IMR-90 (cell line): ENCODE results near the gene SIN3B. TPM values are rescaled to one million over a fixed set of nuclear protein-coding genes. Genes with fewer than 3 reads are reported as not detected.

Experiments
- ATAC-seq: fragments of 200-7000 bp; cut with Tn5 transposase; 2 replicates; pipeline ENCODE4 v1.9.1; 2020; ENCODE audit warnings: low read depth, mild to moderate bottlenecking, moderate library complexity
- BruUV-seq: library from RNA; stranded (reverse); fragments of 400-500 nt; replicated peaks from 2 replicates; lab custom pipeline; 2021; lab: Mats Ljungman, UMichigan
- CTCF ChIA-PET: fragments of 300-600 bp; formaldehyde crosslinking; extraction: SDS; loops from one replicate; lab custom pipeline; 2021; ENCODE audit warnings: antibody characterized with exemption; lab: Yijun Ruan, JAX
- POLR2A ChIA-PET: fragments of 300-600 bp; sonication (Branson Sonifier 250); formaldehyde crosslinking; loops from one replicate; lab custom pipeline; 2022; ENCODE audit warnings: antibody characterized with exemption; ENCODE audit not compliant: unreplicated experiment; lab: Charles Lee
- DNase-seq: peaks from one replicate; pipeline ENCODE4 v3.0.0; 2013
- H2AFZ ChIP-seq: replicated peaks from 2 replicates; pipeline ENCODE3; 2013; ENCODE audit warnings: low read length, mild to moderate bottlenecking; ENCODE audit not compliant: poor library complexity
- H2AK5ac ChIP-seq: 2 replicates; pipeline ENCODE4 v1.6.1; 2013; ENCODE audit warnings: low read depth, low read length, inconsistent platforms
- H2AK9ac ChIP-seq: replicated peaks from 2 replicates; pipeline ENCODE3; 2013; ENCODE audit warnings: mild to moderate bottlenecking, low read depth, low read length, moderate library complexity; ENCODE audit not compliant: poor library complexity
- H2BK120ac ChIP-seq: 2 replicates; pipeline ENCODE4 v1.6.1; 2013; ENCODE audit warnings: low read depth, low read length, inconsistent platforms
- H2BK15ac ChIP-seq: 3 replicates; pipeline ENCODE4 v1.6.1; 2013; ENCODE audit warnings: low read depth, low read length, inconsistent platforms
- H2BK20ac ChIP-seq: 2 replicates; pipeline ENCODE4 v1.6.1; 2013; ENCODE audit warnings: low read depth, mild to moderate bottlenecking, inconsistent platforms, low read length, moderate library complexity
- H2BK5ac ChIP-seq: 2 replicates; pipeline ENCODE4 v1.6.1; 2013; ENCODE audit warnings: mild to moderate bottlenecking, low read depth, low read length, inconsistent platforms; ENCODE audit not compliant: poor library complexity, severe bottlenecking
- H3K14ac ChIP-seq: replicated peaks from 2 replicates; pipeline ENCODE4 v1.6.1; 2013; ENCODE audit warnings: low read depth, low read length, inconsistent platforms
- H3K18ac ChIP-seq: 2 replicates; pipeline ENCODE4 v1.6.1; 2013; ENCODE audit warnings: low read depth, low read length, control low read depth
- H3K23ac ChIP-seq: 2 replicates; pipeline ENCODE4 v1.6.1; 2013; ENCODE audit warnings: low read depth, low read length, inconsistent platforms
- H3K27ac ChIP-seq: 2 replicates; pipeline ENCODE4 v1.5.1; 2013; ENCODE audit warnings: mild to moderate bottlenecking, control low read depth, low read length; ENCODE audit not compliant: insufficient read depth
- H3K27me3 ChIP-seq: 2 replicates; pipeline ENCODE4 v1.6.1; 2013; ENCODE audit warnings: low read length; ENCODE audit not compliant: control insufficient read depth, insufficient read depth
- H3K36me3 ChIP-seq: 2 replicates; pipeline ENCODE4 v1.6.1; 2013; ENCODE audit warnings: low read length, mixed read lengths; ENCODE audit not compliant: control insufficient read depth, insufficient read depth
- H3K4ac ChIP-seq: 2 replicates; pipeline ENCODE4 v1.6.1; 2013; ENCODE audit warnings: low read depth, low read length, inconsistent platforms
- H3K4me1 ChIP-seq: 2 replicates; pipeline ENCODE4 v1.6.1; 2013; ENCODE audit warnings: low read length, mixed read lengths; ENCODE audit not compliant: control insufficient read depth, insufficient read depth
- H3K4me2 ChIP-seq: 2 replicates; pipeline ENCODE4 v1.6.1; 2013; ENCODE audit warnings: low read depth, mild to moderate bottlenecking, control low read depth, low read length, moderate library complexity
- H3K4me3 ChIP-seq: 2 replicates; pipeline ENCODE4 v1.5.1; 2013; ENCODE audit warnings: low read depth, mild to moderate bottlenecking, control low read depth, low read length, moderate library complexity; ENCODE audit not compliant: insufficient read depth
- H3K56ac ChIP-seq: 2 replicates; pipeline ENCODE4 v1.6.1; 2013; ENCODE audit warnings: low read length, inconsistent platforms; ENCODE audit not compliant: insufficient read depth; ENCODE audit errors: extremely low read depth
- H3K79me1 ChIP-seq, 2 experiments: 2 replicates each; pipeline ENCODE4 v1.6.1; 2013; ENCODE audit warnings: low read length in 2 of 2, inconsistent platforms in 1 of 2, low read depth in 1 of 2
- H3K9ac ChIP-seq: 2 replicates; pipeline ENCODE4 v1.6.1; 2013; ENCODE audit warnings: low read depth, low read length, control low read depth
- H3K9me1 ChIP-seq: 2 replicates; pipeline ENCODE4 v1.6.1; 2013; ENCODE audit warnings: low read length, inconsistent platforms; ENCODE audit not compliant: insufficient read depth
- H3K9me3 ChIP-seq: 2 replicates; pipeline ENCODE4 v1.6.1; 2013; ENCODE audit warnings: low read length; ENCODE audit not compliant: control insufficient read depth, insufficient read depth
- H4K20me1 ChIP-seq: 2 replicates; pipeline ENCODE4 v1.6.1; 2013; ENCODE audit warnings: low read length, inconsistent platforms; ENCODE audit not compliant: insufficient read depth
- H4K5ac ChIP-seq: 2 replicates; pipeline ENCODE4 v1.6.1; 2013; ENCODE audit warnings: mild to moderate bottlenecking, low read depth, low read length, control low read depth
- H4K8ac ChIP-seq, 2 experiments: 2 replicates each; pipeline ENCODE4 v1.6.1; 2013; ENCODE audit warnings: low read depth in 2 of 2, low read length in 2 of 2, control low read depth in 1 of 2, inconsistent platforms in 1 of 2
- H4K91ac ChIP-seq: 2 replicates; pipeline ENCODE4 v1.6.1; 2013; ENCODE audit warnings: low read depth, low read length, inconsistent platforms; ENCODE audit not compliant: insufficient read depth
- BHLHE40 ChIP-seq: fragments of 150-350 bp; IDR thresholded peaks from 2 replicates; pipeline ENCODE4 v1.6.1; 2016; ENCODE audit warnings: mild to moderate bottlenecking, low read depth, low read length
- CEBPB ChIP-seq: IDR thresholded peaks from 2 replicates; pipeline ENCODE4 v1.6.1; 2012; ENCODE audit warnings: low read depth, low read length, improper control_type of control experiment
- CHD1 ChIP-seq: IDR thresholded peaks from 2 replicates; pipeline ENCODE4 v1.6.1; 2012; ENCODE audit warnings: low read depth, low read length, improper control_type of control experiment
- CTCF ChIP-seq: conservative IDR thresholded peaks from 2 replicates; pipeline ENCODE4 v1.5.1; 2012; ENCODE audit warnings: mild to moderate bottlenecking, low read depth, low read length, improper control_type of control experiment
- ELK1 ChIP-seq: fragments of 150-350 bp; IDR thresholded peaks from 2 replicates; pipeline ENCODE4 v1.6.1; 2016; ENCODE audit warnings: low read depth, mild to moderate bottlenecking, low read length, moderate library complexity, borderline replicate concordance
- FOS ChIP-seq: fragments of 150-350 bp; IDR thresholded peaks from 2 replicates; pipeline ENCODE4 v1.6.1; 2016; ENCODE audit warnings: low read depth, low read length
- MAFK ChIP-seq: IDR thresholded peaks from 2 replicates; pipeline ENCODE4 v1.6.1; 2012; ENCODE audit warnings: low read depth, low read length, improper control_type of control experiment
- MAZ ChIP-seq: IDR thresholded peaks from 2 replicates; pipeline ENCODE4 v1.6.1; 2012; ENCODE audit warnings: low read depth, mild to moderate bottlenecking, low read length, improper control_type of control experiment, moderate library complexity, borderline replicate concordance
- MXI1 ChIP-seq: IDR thresholded peaks from 2 replicates; pipeline ENCODE4 v1.6.1; 2012; ENCODE audit warnings: low read depth, mild to moderate bottlenecking, low read length, moderate library complexity, borderline replicate concordance
- NFE2L2 ChIP-seq: fragments of 150-350 bp; IDR thresholded peaks from 2 replicates; pipeline ENCODE4 v1.6.1; 2016; ENCODE audit warnings: low read depth, mild to moderate bottlenecking, low read length
- POLR2A ChIP-seq: IDR thresholded peaks from 2 replicates; pipeline ENCODE4 v1.6.1; 2012; ENCODE audit warnings: mild to moderate bottlenecking, low read depth, low read length
- RAD21 ChIP-seq: IDR thresholded peaks from 2 replicates; pipeline ENCODE4 v1.6.1; 2012; ENCODE audit warnings: low read length, improper control_type of control experiment
- RCOR1 ChIP-seq: IDR thresholded peaks from 2 replicates; pipeline ENCODE4 v1.6.1; 2012; ENCODE audit warnings: mild to moderate bottlenecking, low read length, improper control_type of control experiment; ENCODE audit not compliant: insufficient replicate concordance
- RFX5 ChIP-seq: IDR thresholded peaks from 2 replicates; pipeline ENCODE4 v1.8.0; 2012; ENCODE audit warnings: low read depth, mild to moderate bottlenecking, low read length, moderate library complexity
- SMC3 ChIP-seq: fragments of 150-350 bp; IDR thresholded peaks from 2 replicates; pipeline ENCODE4 v1.6.1; 2016; ENCODE audit warnings: low read depth, mild to moderate bottlenecking, antibody characterized with exemption, low read length, moderate library complexity
- WGBS, 2 experiments: methylation state at CpG; one replicate each; pipeline versions ENCODE4 v1.1.5 to v1.1.7; 2013; ENCODE audit warnings: missing lambda C conversion rate in 2 of 2; ENCODE audit not compliant: insufficient read length in 1 of 2; ENCODE audit errors: extremely low coverage in 2 of 2; 5-methylcytosine and 5-hydroxymethylcytosine counted together
- dilution Hi-C: fragments of 300-500 bp; cut with HindIII; formaldehyde crosslinking; loops from one replicate; pipeline ENCODE4 v1.14.3; 2018; ENCODE audit warnings: low sequenced_read_pairs; ENCODE audit not compliant: unreplicated experiment
- in situ Hi-C: fragments of 300-500 bp; cut with MboI; formaldehyde crosslinking; loops from 3 replicates; pipeline ENCODE4 v1.14.3; 2019; ENCODE audit warnings: low sequenced_read_pairs, inconsistent platforms, mixed read lengths
- intact Hi-C: fragments of 100-400 bp; cut with micrococcal nuclease; formaldehyde crosslinking; loops from 2 replicates; pipeline ENCODE4 v1.10.0; 2022
- polyA plus RNA-seq, 3 experiments: library from polyadenylated mRNA; depleted of rRNA; stranded (reverse); fragments of >200 nt; gene quantifications; 2 replicates each; pipeline ENCODE4 v1.2.3, GENCODE V29; 2012; ENCODE audit warnings: low replicate concordance in 1 of 3
- total RNA-seq: library from RNA; depleted of rRNA; stranded (reverse); fragments of >200 nt; gene quantifications from 2 replicates; pipeline ENCODE4 v1.2.3, GENCODE V29; 2012
- TF ChIP-seq, protein P1 (sequence below): fragments of 150-350 bp; IDR thresholded peaks from 2 replicates; pipeline ENCODE4 v1.6.1; 2017; ENCODE audit warnings: mild to moderate bottlenecking, antibody characterized with exemption, low read length, low read depth

Gene SIN3B
- total and polyA plus RNA-seq, 2 of the 4 experiments (the other 2 are of a cell fraction) = 7.9 to 40.0 TPM

GRCh38 chr19:16890461-16891184, 61.4 kb downstream of the SIN3B start:
- Histone ChIP-seq H2BK120ac (no peak overlapping the region), H3K27me3 (peaks cover 3% of the 10 kb centered on the region; the same call in 1 of the 2 replicates), H3K4me3 (no peak overlapping the region), H3K9ac (no peak overlapping the region), H3K14ac (no peak overlapping the region), H2BK20ac (no peak overlapping the region), H4K5ac (no peak overlapping the region), H3K4me2 (no peak overlapping the region), H3K9me1 (no peaks in the 10 kb centered on the region), H2AFZ (no peak overlapping the region), H3K23ac (no peak overlapping the region), H3K4ac (no peak overlapping the region), H3K27ac (no peak overlapping the region), H2AK9ac (no peak overlapping the region), H3K79me1 (no peaks in the 10 kb centered on the region), H3K9me3 (no peaks in the 10 kb centered on the region), H2BK15ac (no peak overlapping the region), H4K91ac (no peak overlapping the region), H4K20me1 (no peaks in the 10 kb centered on the region), H2BK5ac (no peak overlapping the region), H3K18ac (no peak overlapping the region), H3K36me3 (no peaks in the 10 kb centered on the region), H4K8ac (no peak overlapping the region), H3K4me1 (no peaks in the 10 kb centered on the region), H2AK5ac (no peak overlapping the region; the same call in 1 of the 2 replicates), H3K56ac (no peak overlapping the region)
- DNase-seq = no peak
- ChIA-PET CTCF (no interaction called here), POLR2A (no interaction called here)
- intact Hi-C loops = no loop called here
- in situ Hi-C loops = no loop called here
- BruUV-seq = no TSS peak
- dilution Hi-C loops = no loop called here
- ATAC-seq = no peak
- WGBS, 2 experiments = no CpG with 5 or more reads among the region's 24 CpGs
- TF ChIP-seq RFX5 = no peak
- TF ChIP-seq, protein P1, sequence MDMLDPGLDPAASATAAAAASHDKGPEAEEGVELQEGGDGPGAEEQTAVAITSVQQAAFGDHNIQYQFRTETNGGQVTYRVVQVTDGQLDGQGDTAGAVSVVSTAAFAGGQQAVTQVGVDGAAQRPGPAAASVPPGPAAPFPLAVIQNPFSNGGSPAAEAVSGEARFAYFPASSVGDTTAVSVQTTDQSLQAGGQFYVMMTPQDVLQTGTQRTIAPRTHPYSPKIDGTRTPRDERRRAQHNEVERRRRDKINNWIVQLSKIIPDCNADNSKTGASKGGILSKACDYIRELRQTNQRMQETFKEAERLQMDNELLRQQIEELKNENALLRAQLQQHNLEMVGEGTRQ = no peak
- TF ChIP-seq CHD1 = no peak
- TF ChIP-seq CTCF = no peak
- no peak for TF ChIP-seq POLR2A
- TF ChIP-seq CEBPB = no peak
- no peak for TF ChIP-seq MAZ
- no peak for TF ChIP-seq NFE2L2
- TF ChIP-seq RAD21 = no peak
- no peak for TF ChIP-seq FOS
- TF ChIP-seq MXI1 = no peak
- no peak for TF ChIP-seq SMC3
- TF ChIP-seq RCOR1 = no peak
- no peak for TF ChIP-seq MAFK
- TF ChIP-seq BHLHE40 = no peak
- TF ChIP-seq ELK1 = no peak
